ENCODE data around the gene RSPO3.

GRCh38 chr6:127192911-127193541 lies 74.6 kb downstream of the RSPO3 start:
- TF ChIP-seq EZH2 (IDR thresholded peaks at IDR 0.05; ENCODE audit: insufficient read depth, poor library complexity, severe bottlenecking) (no peak), EZH2phosphoT487 (IDR thresholded peaks at IDR 0.05; ENCODE audit: insufficient read depth, low read depth) (no peak)

Measured in GM23248 (cell line).